ENCODE measurements around the gene SPEN.

The SPEN gene

GRCh38 chr1:15874471-15874870 is 27.0 kb downstream of the SPEN start:
- H3K9ac ChIP-seq (ENCODE audit: low read length): no peak overlapping the region
- H4K20me1 ChIP-seq (ENCODE audit: insufficient read depth, low read length): no peaks in the 10 kb centered on the region

DNA sequence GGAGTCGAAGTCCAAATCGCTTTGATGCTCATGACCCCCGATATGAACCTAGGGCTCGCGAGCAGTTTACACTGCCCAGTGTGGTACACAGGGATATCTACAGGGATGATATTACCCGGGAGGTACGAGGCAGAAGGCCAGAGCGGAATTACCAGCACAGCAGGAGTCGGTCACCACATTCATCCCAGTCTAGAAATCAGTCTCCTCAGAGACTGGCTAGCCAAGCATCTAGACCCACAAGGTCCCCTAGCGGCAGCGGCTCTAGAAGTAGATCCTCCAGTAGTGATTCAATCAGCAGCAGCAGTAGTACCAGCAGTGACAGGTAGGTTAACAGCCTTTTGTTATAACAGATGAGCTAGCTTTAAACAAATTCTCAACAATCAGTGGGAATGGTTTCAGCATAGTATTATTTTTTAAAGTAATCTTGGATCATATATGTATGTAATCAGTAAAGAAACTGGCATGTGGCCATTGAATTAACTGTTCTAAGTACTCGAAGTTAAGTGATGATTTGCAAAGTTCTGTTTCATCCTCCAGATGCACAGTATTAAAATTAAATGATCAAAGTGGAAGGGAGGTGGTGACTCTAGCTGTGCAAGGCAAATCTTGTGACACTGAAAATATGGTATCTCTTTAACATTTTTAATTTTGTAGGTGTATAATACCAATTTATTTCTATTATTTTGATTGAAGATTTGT is 29.0 kb downstream of the SPEN start:
- no peak for TF ChIP-seq EZH2 (IDR thresholded peaks at IDR 0.05; ENCODE audit: borderline replicate concordance, low read length)
- TF ChIP-seq, protein P1, sequence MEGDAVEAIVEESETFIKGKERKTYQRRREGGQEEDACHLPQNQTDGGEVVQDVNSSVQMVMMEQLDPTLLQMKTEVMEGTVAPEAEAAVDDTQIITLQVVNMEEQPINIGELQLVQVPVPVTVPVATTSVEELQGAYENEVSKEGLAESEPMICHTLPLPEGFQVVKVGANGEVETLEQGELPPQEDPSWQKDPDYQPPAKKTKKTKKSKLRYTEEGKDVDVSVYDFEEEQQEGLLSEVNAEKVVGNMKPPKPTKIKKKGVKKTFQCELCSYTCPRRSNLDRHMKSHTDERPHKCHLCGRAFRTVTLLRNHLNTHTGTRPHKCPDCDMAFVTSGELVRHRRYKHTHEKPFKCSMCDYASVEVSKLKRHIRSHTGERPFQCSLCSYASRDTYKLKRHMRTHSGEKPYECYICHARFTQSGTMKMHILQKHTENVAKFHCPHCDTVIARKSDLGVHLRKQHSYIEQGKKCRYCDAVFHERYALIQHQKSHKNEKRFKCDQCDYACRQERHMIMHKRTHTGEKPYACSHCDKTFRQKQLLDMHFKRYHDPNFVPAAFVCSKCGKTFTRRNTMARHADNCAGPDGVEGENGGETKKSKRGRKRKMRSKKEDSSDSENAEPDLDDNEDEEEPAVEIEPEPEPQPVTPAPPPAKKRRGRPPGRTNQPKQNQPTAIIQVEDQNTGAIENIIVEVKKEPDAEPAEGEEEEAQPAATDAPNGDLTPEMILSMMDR (IDR thresholded peaks at IDR 0.05; ENCODE audit: low read length): no peak
- no peaks in the 10 kb centered on the region for H3K9me3 ChIP-seq (ENCODE audit: low read length)
- H2AFZ ChIP-seq (ENCODE audit: low read length): no peak overlapping the region
- H3F3A ChIP-seq (ENCODE audit: insufficient read depth, low read length): no peaks in the 10 kb centered on the region
- H3K9ac ChIP-seq (ENCODE audit: low read length): no peak overlapping the region
- no peak overlapping the region for H3K27ac ChIP-seq (ENCODE audit: low read depth, low read length, poor library complexity, severe bottlenecking)
- H3K4me3 ChIP-seq (ENCODE audit: low read depth, low read length, poor library complexity, severe bottlenecking): no peak overlapping the region
- no peaks in the 10 kb centered on the region for H3K4me1 ChIP-seq (ENCODE audit: insufficient read depth, low read length, severe bottlenecking)
- H3K27me3 ChIP-seq (ENCODE audit: insufficient read depth, low read length): no peaks in the 10 kb centered on the region
- H3K9me2 ChIP-seq (ENCODE audit: low read depth, low read length): no peaks in the 10 kb centered on the region
- H3K4me2 ChIP-seq (ENCODE audit: low read length): no peak overlapping the region
- H3K79me2 ChIP-seq (ENCODE audit: insufficient read depth, low read length): peaks cover 94% of the 10 kb centered on the region
- H4K20me1 ChIP-seq (ENCODE audit: insufficient read depth, low read length): no peaks in the 10 kb centered on the region
- H3K36me3 ChIP-seq (ENCODE audit: insufficient read depth, low read length): peaks cover 63% of the 10 kb centered on the region

More at GRCh38 chr1:15874471-15874870, 27.0 kb downstream of the SPEN start:
- H3K4me3 ChIP-seq (ENCODE audit: low read depth, low read length, poor library complexity, severe bottlenecking): no peak overlapping the region
- H3K79me2 ChIP-seq (ENCODE audit: insufficient read depth, low read length): peaks cover 97% of the 10 kb centered on the region
- H3K27me3 ChIP-seq (ENCODE audit: insufficient read depth, low read length): no peaks in the 10 kb centered on the region
- H3K36me3 ChIP-seq (ENCODE audit: insufficient read depth, low read length): peaks cover 56% of the 10 kb centered on the region
- TF ChIP-seq, protein P1 (IDR thresholded peaks at IDR 0.05; ENCODE audit: low read length): no peak
- TF ChIP-seq EZH2 (IDR thresholded peaks at IDR 0.05; ENCODE audit: borderline replicate concordance, low read length): no peak
- no peaks in the 10 kb centered on the region for H3K9me3 ChIP-seq (ENCODE audit: low read length)
- no peaks in the 10 kb centered on the region for H3F3A ChIP-seq (ENCODE audit: insufficient read depth, low read length)
- H3K9me2 ChIP-seq (ENCODE audit: low read depth, low read length): no peaks in the 10 kb centered on the region
- no peak overlapping the region for H2AFZ ChIP-seq (ENCODE audit: low read length)
- H3K27ac ChIP-seq (ENCODE audit: low read depth, low read length, poor library complexity, severe bottlenecking): no peak overlapping the region
- no peak overlapping the region for H3K4me2 ChIP-seq (ENCODE audit: low read length)
- no peaks in the 10 kb centered on the region for H3K4me1 ChIP-seq (ENCODE audit: insufficient read depth, low read length, severe bottlenecking)

DNA sequence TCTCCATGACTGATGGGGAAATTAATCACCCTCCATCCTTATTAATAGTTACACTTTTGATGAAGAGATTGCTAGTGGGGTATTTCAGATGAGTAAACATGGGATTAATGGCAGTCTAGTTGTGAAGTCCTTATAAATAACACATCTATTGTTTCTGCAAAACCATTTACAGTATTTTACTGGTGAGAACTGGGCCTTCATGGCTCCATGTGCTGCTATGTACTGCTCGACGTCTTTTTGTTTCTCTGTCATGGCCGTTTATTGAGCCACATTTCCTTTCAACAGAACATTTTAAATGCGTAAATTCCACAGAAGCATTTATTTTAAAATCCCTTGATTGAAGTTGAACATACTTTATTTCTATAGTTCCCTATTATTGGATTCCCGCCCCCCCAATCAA is 34.5 kb downstream of the SPEN start:
- no peak overlapping the region for H3K27ac ChIP-seq (ENCODE audit: low read depth, low read length, poor library complexity, severe bottlenecking)
- no peak overlapping the region for H2AFZ ChIP-seq (ENCODE audit: low read length)
- H3K9ac ChIP-seq (ENCODE audit: low read length): no peak overlapping the region
- H4K20me1 ChIP-seq (ENCODE audit: insufficient read depth, low read length): no peaks in the 10 kb centered on the region
- no peak overlapping the region for H3K4me3 ChIP-seq (ENCODE audit: low read depth, low read length, poor library complexity, severe bottlenecking)
- H3K79me2 ChIP-seq (ENCODE audit: insufficient read depth, low read length): peaks cover 91% of the 10 kb centered on the region
- H3K4me1 ChIP-seq (ENCODE audit: insufficient read depth, low read length, severe bottlenecking): peaks cover 47% of the 10 kb centered on the region
- no peaks in the 10 kb centered on the region for H3K9me2 ChIP-seq (ENCODE audit: low read depth, low read length)
- H3F3A ChIP-seq (ENCODE audit: insufficient read depth, low read length): no peaks in the 10 kb centered on the region
- H3K4me2 ChIP-seq (ENCODE audit: low read length): no peak overlapping the region
- TF ChIP-seq EZH2 (IDR thresholded peaks at IDR 0.05; ENCODE audit: borderline replicate concordance, low read length): no peak
- TF ChIP-seq, protein P1 (IDR thresholded peaks at IDR 0.05; ENCODE audit: low read length): no peak
- peaks cover 27% of the 10 kb centered on the region; the same call in 1 of the 2 replicates for H3K36me3 ChIP-seq (ENCODE audit: insufficient read depth, low read length)
- no peaks in the 10 kb centered on the region for H3K27me3 ChIP-seq (ENCODE audit: insufficient read depth, low read length)
- no peaks in the 10 kb centered on the region for H3K9me3 ChIP-seq (ENCODE audit: low read length)
